Measurements from ENCODE around the gene ELANE.

The ELANE gene

DNA sequence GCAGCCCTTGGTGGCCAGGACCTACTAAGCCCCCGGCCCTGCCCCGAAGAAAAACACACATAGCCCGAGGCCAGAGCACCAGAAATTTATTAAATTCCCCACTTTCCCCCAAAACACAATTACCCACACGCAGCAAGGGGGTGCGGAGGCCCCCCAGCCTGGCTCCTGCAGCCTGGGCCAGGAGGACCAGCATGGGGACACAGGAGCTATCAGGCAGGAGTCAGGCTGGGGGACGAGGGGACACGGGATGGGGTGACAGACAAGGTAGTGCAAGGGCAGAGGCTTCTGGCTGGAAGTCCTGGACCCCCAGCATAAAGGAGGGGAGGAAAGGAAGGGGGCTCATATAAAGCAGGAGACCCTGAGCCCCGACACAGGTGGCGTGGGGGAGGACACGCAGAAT is 44.3 kb downstream of the ELANE start:
- Mint-ChIP-seq H3K27ac (no peak overlapping the region), H3K27me3 (no peaks in the 10 kb centered on the region), H3K4me3 (no peak overlapping the region), H3K4me1 (peaks cover 29% of the 10 kb centered on the region), H3K36me3 (peaks cover 29% of the 10 kb centered on the region), H3K9me3 (no peaks in the 10 kb centered on the region)
- CTCF ChIA-PET = no interaction called here
- no peak for DNase-seq

- H3K27ac Mint-ChIP-seq = no peak overlapping the region
Measured at GRCh38 chr19:896999-897398, 44.9 kb downstream of the ELANE start.

GRCh38 chr19:897442-898039 is 45.4 kb downstream of the ELANE start:
- CTCF ChIA-PET = no interaction called here
- no peak overlapping the region for H3K4me3 Mint-ChIP-seq
- H3K36me3 Mint-ChIP-seq = peaks cover 28% of the 10 kb centered on the region
- no peaks in the 10 kb centered on the region for H3K9me3 Mint-ChIP-seq
- peaks cover 24% of the 10 kb centered on the region for H3K4me1 Mint-ChIP-seq
- no peaks in the 10 kb centered on the region for H3K27me3 Mint-ChIP-seq
- DNase-seq = no peak
- H3K27ac Mint-ChIP-seq = no peak overlapping the region

More at GRCh38 chr19:896999-897398, 44.9 kb downstream of the ELANE start:
- Mint-ChIP-seq H3K9me3 (no peaks in the 10 kb centered on the region), H3K36me3 (peaks cover 30% of the 10 kb centered on the region), H3K4me1 (peaks cover 27% of the 10 kb centered on the region), H3K27me3 (no peaks in the 10 kb centered on the region), H3K4me3 (no peak overlapping the region)
- no peak for DNase-seq
- CTCF ChIA-PET = no interaction called here

- Mint-ChIP-seq H3K4me3 (no peak overlapping the region), H3K4me1 (peaks cover 19% of the 10 kb centered on the region), H3K36me3 (peaks cover 28% of the 10 kb centered on the region), H3K27ac (no peak overlapping the region), H3K27me3 (no peaks in the 10 kb centered on the region), H3K9me3 (no peaks in the 10 kb centered on the region)
- DNase-seq = peak; percentile 65
- CTCF ChIA-PET = no interaction called here
Measured at GRCh38 chr19:898663-899062, 46.6 kb downstream of the ELANE start.

- H3K36me3 Mint-ChIP-seq = peaks cover 33% of the 10 kb centered on the region
- no peak overlapping the region for H3K4me3 Mint-ChIP-seq
- H3K27ac Mint-ChIP-seq = no peak overlapping the region
- no peak for DNase-seq
- H3K9me3 Mint-ChIP-seq = no peaks in the 10 kb centered on the region
- CTCF ChIA-PET = no interaction called here
- H3K4me1 Mint-ChIP-seq = peaks cover 18% of the 10 kb centered on the region
- no peaks in the 10 kb centered on the region for H3K27me3 Mint-ChIP-seq
Measured at GRCh38 chr19:899336-900042, 47.4 kb downstream of the ELANE start.

DNA sequence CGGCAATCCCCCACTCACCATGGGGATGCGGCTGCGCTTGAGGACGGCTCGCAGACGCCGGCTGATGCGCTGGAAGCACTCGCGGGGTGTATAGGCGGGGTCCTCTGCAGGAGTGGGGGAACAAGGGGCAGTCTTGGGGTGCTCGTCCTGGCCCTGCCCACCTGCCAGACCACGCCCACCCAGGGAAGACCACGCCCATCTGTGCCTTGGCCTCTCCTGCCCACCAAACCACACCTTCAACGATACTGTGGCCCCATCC is 47.9 kb downstream of the ELANE start:
- CTCF ChIA-PET = no interaction called here
- no peak overlapping the region for H3K27ac Mint-ChIP-seq
- peaks cover 20% of the 10 kb centered on the region for H3K4me1 Mint-ChIP-seq

DNA sequence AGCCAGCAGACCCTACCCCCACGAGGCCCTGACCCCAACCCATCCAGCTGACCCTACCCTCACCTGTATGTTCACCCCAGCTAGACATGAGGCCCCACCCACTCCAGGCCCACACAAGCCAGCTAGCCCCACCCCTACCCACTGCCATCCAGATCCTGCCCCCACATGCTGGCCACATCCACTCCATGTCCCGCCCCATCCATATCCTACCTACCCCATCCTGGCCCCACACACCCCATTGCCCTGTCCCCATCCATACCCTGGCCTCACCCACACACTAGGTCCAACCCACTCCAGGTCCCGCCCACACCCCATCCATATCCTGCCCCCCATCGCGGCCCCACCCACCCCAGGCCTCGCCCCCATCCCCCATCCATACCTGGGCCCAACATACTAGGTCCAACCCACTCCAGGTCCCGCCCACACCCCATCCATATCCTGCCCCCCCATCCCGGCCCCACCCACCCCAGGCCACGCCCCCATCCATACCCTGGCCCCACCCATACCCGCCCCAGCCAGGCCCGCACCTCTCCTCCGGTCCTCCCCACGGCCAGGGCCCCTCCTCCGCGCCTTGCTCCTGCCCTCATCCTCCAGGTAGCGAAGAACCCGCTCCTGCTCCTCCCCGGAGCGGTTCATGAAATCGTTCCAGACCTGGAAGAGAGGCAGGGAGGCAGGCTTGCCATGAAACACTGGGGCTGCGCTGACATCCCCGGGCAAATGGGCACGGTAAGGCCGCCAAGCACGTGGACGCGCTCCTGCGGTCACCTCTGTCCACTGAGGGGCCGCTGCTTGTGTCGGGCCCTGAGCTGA is 48.4 kb downstream of the ELANE start:
- Mint-ChIP-seq H3K9me3 (no peaks in the 10 kb centered on the region), H3K4me1 (peaks cover 24% of the 10 kb centered on the region), H3K36me3 (peaks cover 34% of the 10 kb centered on the region), H3K4me3 (no peak overlapping the region), H3K27me3 (no peaks in the 10 kb centered on the region), H3K27ac (no peak overlapping the region)
- CTCF ChIA-PET = no interaction called here
- DNase-seq = peak; percentile 61

More for the DNA sequence above, 47.9 kb downstream of the ELANE start:
- no peak for DNase-seq
- Mint-ChIP-seq H3K36me3 (peaks cover 34% of the 10 kb centered on the region), H3K27me3 (no peaks in the 10 kb centered on the region), H3K9me3 (no peaks in the 10 kb centered on the region), H3K4me3 (no peak overlapping the region)

DNA sequence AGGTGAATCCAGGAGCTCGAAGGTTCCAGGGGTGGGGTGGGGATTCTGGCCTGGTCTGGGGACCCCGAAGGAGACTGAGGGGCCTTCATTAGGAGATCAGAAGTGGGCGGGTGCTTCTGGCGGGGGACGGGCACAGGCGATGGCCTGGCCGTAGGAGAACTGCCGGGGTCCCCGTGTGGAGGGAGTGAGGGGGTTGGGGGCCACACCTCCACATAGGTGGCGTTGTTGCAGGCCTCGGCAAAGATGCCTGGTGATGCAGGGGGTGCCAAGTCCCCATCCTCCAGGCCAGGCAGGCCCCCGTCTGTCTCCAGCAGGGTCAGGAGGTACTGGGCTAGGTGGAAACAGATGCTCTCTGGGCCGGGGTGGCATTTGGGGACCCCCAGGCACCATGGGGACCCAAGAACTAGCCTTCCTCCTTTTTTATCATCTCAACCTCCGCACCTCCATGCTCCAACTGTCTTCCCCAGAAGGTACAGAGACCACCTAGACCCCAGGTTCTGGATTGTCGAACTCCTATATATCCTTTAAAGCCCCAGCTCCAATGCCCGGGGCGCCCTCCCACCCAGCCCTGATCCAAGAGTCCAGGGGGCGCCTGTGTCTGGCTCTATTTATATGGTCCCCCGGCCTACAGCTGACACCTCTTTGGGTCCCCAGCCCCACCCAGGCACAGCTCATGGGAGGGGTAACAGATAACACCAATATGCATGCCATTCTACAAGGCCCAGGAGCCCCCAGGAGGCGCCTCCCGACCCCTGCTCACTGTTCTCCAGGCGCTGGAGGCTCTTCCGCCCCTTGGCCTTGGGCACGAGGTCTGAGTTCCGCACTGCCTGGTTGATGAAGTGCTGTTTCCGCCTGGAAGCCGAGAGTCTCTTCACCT is 49.4 kb downstream of the ELANE start:
- Mint-ChIP-seq H3K36me3 (peaks cover 30% of the 10 kb centered on the region), H3K9me3 (no peaks in the 10 kb centered on the region)

DNA sequence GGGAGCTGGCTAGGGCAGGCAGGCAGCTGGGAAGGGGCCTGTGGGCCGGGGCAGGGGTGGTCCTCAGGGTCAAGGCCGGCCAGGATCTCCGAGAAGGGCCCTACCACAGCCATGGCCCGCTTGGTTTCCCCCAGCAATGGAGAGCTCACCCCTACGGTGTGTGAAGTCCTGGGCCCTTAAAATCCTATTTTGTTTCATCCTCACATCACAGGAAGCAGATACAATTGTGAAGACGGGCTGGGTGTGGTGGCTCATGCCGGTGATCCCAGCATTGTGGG is 49.9 kb downstream of the ELANE start:
- CTCF ChIA-PET = interaction anchor here (0.9 kb wide), 1 partner anchor 22 kb away, joined by 3 read pairs; no protein-coding TSS in a partner anchor
- no peak overlapping the region for H3K27ac Mint-ChIP-seq
- no peaks in the 10 kb centered on the region for H3K27me3 Mint-ChIP-seq
- H3K9me3 Mint-ChIP-seq = no peaks in the 10 kb centered on the region
- H3K36me3 Mint-ChIP-seq = peaks cover 26% of the 10 kb centered on the region
- no peak overlapping the region for H3K4me3 Mint-ChIP-seq
- H3K4me1 Mint-ChIP-seq = peaks cover 39% of the 10 kb centered on the region
- no peak for DNase-seq

More for the DNA sequence above, 49.4 kb downstream of the ELANE start:
- Mint-ChIP-seq H3K27me3 (no peaks in the 10 kb centered on the region), H3K4me1 (peaks cover 33% of the 10 kb centered on the region), H3K4me3 (no peak overlapping the region), H3K27ac (no peak overlapping the region)
- CTCF ChIA-PET = no interaction called here
- no peak for DNase-seq

GRCh38 chr19:902446-903226 is 50.5 kb downstream of the ELANE start:
- DNase-seq = no peak
- Mint-ChIP-seq H3K4me1 (peaks cover 45% of the 10 kb centered on the region), H3K9me3 (no peaks in the 10 kb centered on the region), H3K27me3 (no peaks in the 10 kb centered on the region), H3K36me3 (peaks cover 24% of the 10 kb centered on the region), H3K27ac (no peak overlapping the region), H3K4me3 (no peak overlapping the region)
- CTCF ChIA-PET = interaction anchor here (0.6 to 0.9 kb wide), 3 partner anchors 8 to 480 kb away, joined by 3 read pairs; no protein-coding TSS in a partner anchor

DNA sequence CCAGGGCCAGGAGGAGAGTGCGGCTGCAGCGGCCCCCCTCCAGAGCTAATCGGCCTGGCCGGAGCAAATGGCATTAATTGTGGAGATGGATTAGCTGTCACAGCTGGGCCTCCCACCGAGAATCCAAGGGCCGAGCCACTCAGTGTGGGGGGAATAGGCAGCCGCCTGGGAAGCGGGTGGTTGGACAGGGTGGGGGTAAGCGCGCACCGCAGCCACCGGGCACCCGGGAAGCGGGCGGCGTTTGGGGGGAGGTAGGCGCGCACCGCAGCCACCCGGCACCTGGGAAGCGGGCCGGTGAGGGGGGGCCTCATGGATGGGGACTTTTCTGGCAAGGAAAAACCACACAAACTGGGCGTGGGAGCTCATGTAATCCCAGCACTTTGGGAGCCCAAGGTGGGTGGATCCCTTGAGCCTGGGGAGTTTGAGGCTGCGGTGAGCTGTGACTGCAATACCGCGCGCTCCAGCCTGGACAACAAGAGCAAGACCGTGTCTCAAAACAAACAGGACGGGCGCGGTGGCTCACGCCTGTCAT is 51.2 kb downstream of the ELANE start:
- CTCF ChIA-PET = interaction anchor here (0.6 kb wide), 1 partner anchor 8 kb away, joined by 3 read pairs; no protein-coding TSS in a partner anchor
- Mint-ChIP-seq H3K4me3 (no peak overlapping the region), H3K27ac (no peak overlapping the region), H3K9me3 (no peaks in the 10 kb centered on the region), H3K36me3 (peaks cover 21% of the 10 kb centered on the region), H3K27me3 (no peaks in the 10 kb centered on the region), H3K4me1 (peaks cover 52% of the 10 kb centered on the region)
- no peak for DNase-seq

DNA sequence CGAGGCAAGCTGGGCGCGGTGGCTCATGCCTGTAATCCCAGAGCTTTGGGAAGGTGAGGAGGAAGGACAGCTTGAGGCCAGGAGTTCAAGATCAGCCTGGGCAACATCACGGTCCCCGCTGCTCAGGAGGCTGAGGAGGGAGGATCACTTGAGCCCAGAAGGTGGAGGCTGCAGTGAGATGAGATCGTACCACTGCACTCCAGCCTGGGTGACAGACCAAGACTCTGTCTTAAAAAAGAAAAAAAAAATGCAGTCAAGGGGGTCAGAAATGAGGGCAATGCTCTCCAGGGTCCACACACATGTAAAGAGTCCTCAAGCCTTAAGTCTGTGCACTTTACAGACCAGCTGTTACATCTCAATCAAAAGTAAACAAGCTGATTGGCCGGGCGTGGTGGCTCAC is 52.4 kb downstream of the ELANE start:
- DNase-seq = no peak
- no peaks in the 10 kb centered on the region for H3K27me3 Mint-ChIP-seq
- H3K4me3 Mint-ChIP-seq = no peak overlapping the region
- H3K36me3 Mint-ChIP-seq = peaks cover 26% of the 10 kb centered on the region
- H3K27ac Mint-ChIP-seq = peak overlapping the region; percentile 37
- CTCF ChIA-PET = no interaction called here
- peaks cover 61% of the 10 kb centered on the region for H3K4me1 Mint-ChIP-seq
- H3K9me3 Mint-ChIP-seq = no peaks in the 10 kb centered on the region

All from activated naive CD4-positive, alpha-beta T cell treated with anti-CD3 and anti-CD28 coated beads, Interleukin-2, amount 10 ng/mL, durations not matched to agents 7 days and 5 days (primary cell).